ENCODE data around the gene GALNT13. TPM values are rescaled to one million over a fixed set of nuclear protein-coding genes. Genes with fewer than 3 reads are reported as not detected.

GALNT13 gene
- total and polyA plus RNA-seq, 2 of the 13 experiments (the other 11 are each of a cell fraction or from before 2014, with no cell fraction given), result 1.3 to 5.0 TPM

GRCh38 chr2:153986488-153987229, 114.9 kb downstream of the GALNT13 start (continued):
- TF ChIP-seq ZNF691 (CRISPR knock-in tag; IDR thresholded peaks at IDR 0.05; ENCODE audit: borderline replicate concordance, low read depth), result no peak
- no peak for TF ChIP-seq NR2F2 (IDR thresholded peaks at IDR 0.05; ENCODE audit: borderline replicate concordance, low read depth)
- no peak for TF ChIP-seq FIP1L1 (IDR thresholded peaks at IDR 0.05; ENCODE audit: borderline replicate concordance, insufficient read depth, low read depth, low read length)
- no peak for TF ChIP-seq HNRNPK (IDR thresholded peaks at IDR 0.05; ENCODE audit: low read depth, low read length, poor library complexity, severe bottlenecking)

GRCh38 chr2:153990771-153991170, 119.0 kb downstream of the GALNT13 start:
- in situ Hi-C loops (cut with HindIII; ENCODE audit: extremely low pct_ligation_motif_present, low pct_unique_long_range_greater_than_20kb) (no loop called here), intact Hi-C loops (cut with micrococcal nuclease; ENCODE audit: unreplicated experiment) (no loop called here)
- Histone ChIP-seq H3K4me3 (replicated peaks in 1 of 3; ENCODE audit: insufficient read depth in 1 of 3, low read depth in 2 of 3, low read length in 3 of 3) (no peak overlapping the region), H3K36me3 (replicated peaks in 1 of 2; ENCODE audit: control insufficient read depth in 1 of 2, insufficient read depth in 2 of 2, low read length in 2 of 2) (no peaks in the 10 kb centered on the region), H4K20me1 (ENCODE audit: insufficient read depth, low read length) (no peaks in the 10 kb centered on the region), H3K27me3 (ENCODE audit: control insufficient read depth in 1 of 2, insufficient read depth in 2 of 2, low read length in 2 of 2) (no peaks in the 10 kb centered on the region), H3K4me1 (ENCODE audit: insufficient read depth, low read length) (no peaks in the 10 kb centered on the region), H2AFZ (ENCODE audit: low read length) (no peak overlapping the region), H3K9ac (ENCODE audit: insufficient read depth, low read depth, low read length) (no peak overlapping the region), H3K79me2 (ENCODE audit: insufficient read depth, low read length) (no peaks in the 10 kb centered on the region), H3K4me2 (ENCODE audit: low read depth, low read length) (no peak overlapping the region), H3K9me3 (ENCODE audit: low read length) (peaks cover 3% of the 10 kb centered on the region), H3K27ac (ENCODE audit: extremely low read length, insufficient read depth, low read length) (no peak overlapping the region)
- TF ChIP-seq CBX5 (CRISPR knock-in tag; IDR thresholded peaks at IDR 0.05; ENCODE audit: borderline replicate concordance), result no peak
- no peak for TF ChIP-seq TAF15 (IDR thresholded peaks at IDR 0.05; ENCODE audit: low read depth, low read length, poor library complexity, severe bottlenecking)
- TF ChIP-seq ADNP (CRISPR knock-in tag; IDR thresholded peaks at IDR 0.05), result no peak
- no peak for TF ChIP-seq PBX3 (CRISPR knock-in tag; IDR thresholded peaks at IDR 0.05; ENCODE audit: borderline replicate concordance)
- DNase-seq (ENCODE audit: low spot score) (no peak), ATAC-seq (no peak), FAIRE-seq (no peak)
- ChIA-PET CTCF (ENCODE audit: low intra/inter-chr PET ratio, low total read pairs) (no interaction called here), POLR2A (no interaction called here)
- BruUV-seq (replicated peaks), result no TSS peak
